IPS-20b (cell line): ENCODE results near the gene LETM1.

ENCODE experiments used
- H3K27ac ChIP-seq: one replicate; pipeline ENCODE4 v1.5.1; 2013; ENCODE audit warnings: low read length
- H3K27me3 ChIP-seq: 2 replicates; pipeline ENCODE4 v1.6.1; 2013; ENCODE audit warnings: mild to moderate bottlenecking, low read length, inconsistent platforms; ENCODE audit not compliant: insufficient read depth
- H3K36me3 ChIP-seq: 2 replicates; pipeline ENCODE4 v1.6.1; 2013; ENCODE audit warnings: low read depth, mild to moderate bottlenecking, inconsistent platforms, low read length, moderate library complexity; ENCODE audit not compliant: insufficient read depth
- H3K4me1 ChIP-seq: 2 replicates; pipeline ENCODE4 v1.6.1; 2013; ENCODE audit warnings: mild to moderate bottlenecking, control low read depth, inconsistent platforms, low read length, moderate library complexity; ENCODE audit not compliant: insufficient read depth
- H3K4me3 ChIP-seq: 2 replicates; pipeline ENCODE4 v1.5.1; 2013; ENCODE audit warnings: mild to moderate bottlenecking, low read length, inconsistent platforms
- H3K9ac ChIP-seq: 2 replicates; pipeline ENCODE4 v1.6.1; 2013; ENCODE audit warnings: low read depth, mild to moderate bottlenecking, inconsistent platforms, low read length, moderate library complexity
- H3K9me3 ChIP-seq: 2 replicates; pipeline ENCODE4 v1.6.1; 2013; ENCODE audit warnings: mild to moderate bottlenecking, low read depth, low read length, inconsistent platforms; ENCODE audit not compliant: insufficient read depth

Gene LETM1

GRCh38 chr4:1775731-1776500, 80.0 kb downstream of the LETM1 start:
- Histone ChIP-seq H3K4me1 (peaks cover 16% of the 10 kb centered on the region; the same call in 1 of the 2 replicates), H3K27me3 (no peaks in the 10 kb centered on the region), H3K27ac (no peak overlapping the region), H3K36me3 (no peaks in the 10 kb centered on the region), H3K9me3 (no peaks in the 10 kb centered on the region), H3K4me3 (no peak overlapping the region), H3K9ac (no peak overlapping the region)

GRCh38 chr4:1773754-1774153, 82.2 kb downstream of the LETM1 start:
- Histone ChIP-seq H3K4me3 (no peak overlapping the region), H3K36me3 (no peaks in the 10 kb centered on the region), H3K9ac (no peak overlapping the region), H3K27ac (no peak overlapping the region), H3K27me3 (peaks cover 13% of the 10 kb centered on the region; the same call in 1 of the 2 replicates), H3K9me3 (no peaks in the 10 kb centered on the region), H3K4me1 (peaks cover 15% of the 10 kb centered on the region; the same call in 1 of the 2 replicates)

GRCh38 chr4:1772853-1773538, 83.0 kb downstream of the LETM1 start:
- Histone ChIP-seq H3K9ac (no peak overlapping the region), H3K4me3 (no peak overlapping the region), H3K36me3 (no peaks in the 10 kb centered on the region), H3K27me3 (peaks cover 19% of the 10 kb centered on the region; the same call in 1 of the 2 replicates), H3K27ac (no peak overlapping the region), H3K9me3 (no peaks in the 10 kb centered on the region), H3K4me1 (peaks cover 10% of the 10 kb centered on the region; the same call in 1 of the 2 replicates)

DNA sequence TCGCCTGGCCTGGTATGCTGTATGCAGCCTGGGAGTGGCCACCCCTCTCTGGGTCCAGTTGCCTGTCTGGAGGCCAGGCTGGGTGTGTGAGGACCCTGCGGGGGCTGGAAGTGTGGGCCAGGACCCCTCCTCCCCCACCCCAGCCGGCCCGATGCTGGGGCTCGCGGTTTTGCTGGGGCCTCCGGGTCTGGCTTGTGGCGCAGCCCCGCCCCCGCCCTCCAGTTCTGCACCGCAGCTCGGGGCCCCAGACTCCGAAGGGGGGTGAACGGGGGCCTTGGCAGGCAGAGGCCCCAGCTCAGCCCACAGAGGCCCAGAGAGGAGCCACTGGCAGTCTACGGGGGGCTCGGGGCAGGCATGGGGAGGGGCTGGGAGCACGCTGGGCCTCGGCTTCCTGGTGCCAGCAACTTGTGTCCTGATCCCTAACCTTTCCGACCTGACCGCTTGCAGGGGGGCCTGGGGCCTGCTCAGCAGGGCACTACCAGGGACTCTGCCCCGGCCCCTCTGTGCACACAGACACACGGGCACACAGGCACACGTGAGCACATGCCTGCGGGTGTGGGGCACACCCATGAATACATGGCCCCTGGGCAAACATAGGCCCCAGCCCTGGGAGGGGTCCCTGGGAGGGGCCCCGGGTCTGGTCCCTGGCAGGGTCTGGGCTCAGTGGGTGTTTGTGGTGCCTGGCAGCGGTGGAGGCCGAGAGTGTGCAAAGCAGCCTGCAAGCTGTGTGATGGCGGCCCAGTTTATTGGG, 84.2 kb downstream of the LETM1 start:
- Histone ChIP-seq H3K27ac (no peak overlapping the region), H3K4me1 (no peaks in the 10 kb centered on the region; the same call in 1 of the 2 replicates), H3K9ac (no peak overlapping the region)

GRCh38 chr4:1770791-1771231, 85.1 kb downstream of the LETM1 start:
- Histone ChIP-seq H3K27ac (no peak overlapping the region), H3K4me1 (no peaks in the 10 kb centered on the region; the same call in 1 of the 2 replicates), H3K4me3 (no peak overlapping the region), H3K9me3 (no peaks in the 10 kb centered on the region), H3K9ac (no peak overlapping the region), H3K36me3 (no peaks in the 10 kb centered on the region), H3K27me3 (peaks cover 19% of the 10 kb centered on the region; the same call in 1 of the 2 replicates)

More for the DNA sequence above, 84.2 kb downstream of the LETM1 start:
- peaks cover 19% of the 10 kb centered on the region; the same call in 1 of the 2 replicates for H3K27me3 ChIP-seq
- no peaks in the 10 kb centered on the region for H3K9me3 ChIP-seq
- H3K4me3 ChIP-seq, result no peak overlapping the region
- H3K36me3 ChIP-seq, result no peaks in the 10 kb centered on the region

- Histone ChIP-seq H3K4me3 (no peak overlapping the region), H3K9ac (no peak overlapping the region), H3K27ac (no peak overlapping the region), H3K9me3 (no peaks in the 10 kb centered on the region), H3K36me3 (no peaks in the 10 kb centered on the region), H3K27me3 (peaks cover 19% of the 10 kb centered on the region; the same call in 1 of the 2 replicates), H3K4me1 (no peaks in the 10 kb centered on the region; the same call in 1 of the 2 replicates)
Measured at GRCh38 chr4:1770245-1770644, 85.7 kb downstream of the LETM1 start.

- Histone ChIP-seq H3K4me1 (no peaks in the 10 kb centered on the region; the same call in 1 of the 2 replicates), H3K4me3 (no peak overlapping the region), H3K36me3 (no peaks in the 10 kb centered on the region), H3K9ac (no peak overlapping the region), H3K27ac (no peak overlapping the region), H3K27me3 (peaks cover 19% of the 10 kb centered on the region; the same call in 1 of the 2 replicates), H3K9me3 (no peaks in the 10 kb centered on the region)
Measured at GRCh38 chr4:1769692-1770091, 86.3 kb downstream of the LETM1 start.

GRCh38 chr4:1768367-1769034, 87.5 kb downstream of the LETM1 start:
- no peaks in the 10 kb centered on the region; the same call in 1 of the 2 replicates for H3K4me1 ChIP-seq
- H3K27ac ChIP-seq, result no peak overlapping the region

DNA sequence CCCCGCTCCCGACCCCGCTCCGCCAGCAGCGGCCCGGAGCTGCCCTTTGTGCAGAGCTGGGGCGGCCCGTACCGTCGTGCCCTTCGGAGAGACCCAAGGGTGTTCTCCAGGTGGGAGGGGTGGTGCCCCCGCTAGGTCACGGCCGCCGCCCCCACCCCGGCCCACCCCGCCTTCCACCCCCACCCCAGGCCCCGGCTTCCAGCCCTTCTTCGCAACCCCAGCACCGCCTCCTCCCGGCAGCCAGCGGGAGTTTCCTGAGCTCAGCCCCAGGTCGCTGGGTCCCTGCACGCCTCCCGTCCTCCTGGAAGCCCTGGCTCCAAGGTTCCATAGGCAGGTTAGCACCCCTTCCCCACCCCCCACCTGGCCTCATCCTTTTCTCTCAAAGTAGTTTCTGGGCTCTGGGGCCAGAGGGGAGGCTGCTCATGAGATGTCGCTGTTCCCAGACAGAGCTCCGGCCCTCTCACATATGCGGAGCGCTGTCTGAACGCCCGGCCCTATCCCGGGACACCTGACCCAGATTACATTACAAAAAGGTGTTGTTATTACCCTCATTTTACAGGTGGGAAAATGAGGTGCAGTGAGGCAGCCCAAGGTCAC, 88.1 kb downstream of the LETM1 start:
- Histone ChIP-seq H3K27ac (no peak overlapping the region), H3K9me3 (no peaks in the 10 kb centered on the region), H3K27me3 (peaks cover 19% of the 10 kb centered on the region; the same call in 1 of the 2 replicates), H3K4me1 (no peaks in the 10 kb centered on the region; the same call in 1 of the 2 replicates), H3K4me3 (peak overlapping the region; percentile 43; the same call in 1 of the 2 replicates), H3K36me3 (no peaks in the 10 kb centered on the region), H3K9ac (no peak overlapping the region)

More at GRCh38 chr4:1768367-1769034, 87.5 kb downstream of the LETM1 start:
- Histone ChIP-seq H3K9me3 (no peaks in the 10 kb centered on the region), H3K36me3 (no peaks in the 10 kb centered on the region), H3K4me3 (peak overlapping the region; percentile 43; the same call in 1 of the 2 replicates), H3K27me3 (peaks cover 19% of the 10 kb centered on the region; the same call in 1 of the 2 replicates), H3K9ac (no peak overlapping the region)

DNA sequence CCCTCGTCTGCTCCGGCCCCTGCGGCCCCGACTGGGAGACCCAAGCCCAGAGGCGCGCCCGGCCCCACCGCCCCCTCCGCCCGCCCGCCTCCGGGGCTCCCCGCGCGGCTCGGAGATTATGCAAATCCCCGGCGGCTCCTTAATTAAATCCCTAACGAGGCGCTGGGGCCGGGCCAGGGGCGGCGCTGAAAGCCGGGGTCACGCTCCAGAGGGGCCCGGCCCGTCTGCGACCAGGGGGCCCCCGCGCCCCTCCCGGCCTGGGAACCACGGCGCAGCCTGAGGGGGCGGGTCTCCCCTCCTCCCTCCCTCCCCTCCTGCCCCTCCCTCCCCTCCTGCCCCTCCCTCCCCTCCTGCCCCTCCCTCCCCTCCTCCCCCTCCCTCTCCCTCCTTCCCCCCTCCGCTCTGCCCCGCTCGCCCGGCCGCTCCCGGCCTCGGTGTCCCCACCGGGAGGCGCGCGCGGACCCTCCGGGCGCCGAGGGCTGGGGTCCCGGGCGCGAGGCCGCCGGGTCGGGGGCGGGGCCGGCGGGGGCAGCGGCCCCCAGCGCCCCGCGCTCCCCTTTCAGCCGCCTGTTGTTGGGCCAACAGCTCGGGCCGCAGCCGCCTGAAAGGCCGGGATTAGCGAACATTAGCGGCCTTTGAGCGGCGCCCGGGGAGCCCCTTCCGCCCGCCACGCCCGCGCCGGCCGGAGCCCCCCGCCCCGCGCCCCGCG, 88.7 kb downstream of the LETM1 start:
- no peak overlapping the region; the same call in 1 of the 2 replicates for H3K4me3 ChIP-seq
- no peak overlapping the region for H3K9ac ChIP-seq
- H3K9me3 ChIP-seq, result no peaks in the 10 kb centered on the region
- peaks cover 22% of the 10 kb centered on the region; the same call in 1 of the 2 replicates for H3K27me3 ChIP-seq
- no peaks in the 10 kb centered on the region for H3K36me3 ChIP-seq
- H3K27ac ChIP-seq, result no peak overlapping the region
- no peaks in the 10 kb centered on the region; the same call in 1 of the 2 replicates for H3K4me1 ChIP-seq
